ENCODE measurements around the gene VSTM4.

- TF ChIP-seq CTCF (IDR thresholded peaks at IDR 0.05): no peak
- no peak for TF ChIP-seq POLR2A (IDR thresholded peaks at IDR 0.05)
- TF ChIP-seq POLR2AphosphoS5 (IDR thresholded peaks at IDR 0.05): no peak
Measured at GRCh38 chr10:49052069-49052468, 63.3 kb downstream of the VSTM4 start.
